Measurements from ENCODE around the gene DCP1A.

DNA sequence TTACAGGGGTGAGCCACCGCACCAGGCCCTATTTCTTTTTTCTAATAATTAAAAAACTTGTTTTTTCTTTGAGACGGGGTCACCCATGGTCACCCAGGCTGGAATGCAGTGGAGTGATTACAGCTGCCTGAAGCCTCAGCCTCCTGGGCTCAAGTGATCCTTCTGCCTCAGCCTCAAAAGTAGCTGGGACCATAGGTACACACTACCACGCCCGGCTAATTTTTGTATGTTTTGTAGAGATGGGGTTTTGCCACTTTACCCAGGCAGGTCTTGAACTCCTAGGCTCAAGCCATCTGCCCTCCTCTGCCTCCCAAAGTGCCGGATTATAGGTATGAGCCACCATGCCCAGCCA is 90.7 kb downstream of the DCP1A start:
- TF ChIP-seq, protein P1, sequence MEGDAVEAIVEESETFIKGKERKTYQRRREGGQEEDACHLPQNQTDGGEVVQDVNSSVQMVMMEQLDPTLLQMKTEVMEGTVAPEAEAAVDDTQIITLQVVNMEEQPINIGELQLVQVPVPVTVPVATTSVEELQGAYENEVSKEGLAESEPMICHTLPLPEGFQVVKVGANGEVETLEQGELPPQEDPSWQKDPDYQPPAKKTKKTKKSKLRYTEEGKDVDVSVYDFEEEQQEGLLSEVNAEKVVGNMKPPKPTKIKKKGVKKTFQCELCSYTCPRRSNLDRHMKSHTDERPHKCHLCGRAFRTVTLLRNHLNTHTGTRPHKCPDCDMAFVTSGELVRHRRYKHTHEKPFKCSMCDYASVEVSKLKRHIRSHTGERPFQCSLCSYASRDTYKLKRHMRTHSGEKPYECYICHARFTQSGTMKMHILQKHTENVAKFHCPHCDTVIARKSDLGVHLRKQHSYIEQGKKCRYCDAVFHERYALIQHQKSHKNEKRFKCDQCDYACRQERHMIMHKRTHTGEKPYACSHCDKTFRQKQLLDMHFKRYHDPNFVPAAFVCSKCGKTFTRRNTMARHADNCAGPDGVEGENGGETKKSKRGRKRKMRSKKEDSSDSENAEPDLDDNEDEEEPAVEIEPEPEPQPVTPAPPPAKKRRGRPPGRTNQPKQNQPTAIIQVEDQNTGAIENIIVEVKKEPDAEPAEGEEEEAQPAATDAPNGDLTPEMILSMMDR (IDR thresholded peaks at IDR 0.05; ENCODE audit: poor library complexity), result no peak
- TF ChIP-seq EZH2 (IDR thresholded peaks at IDR 0.05; ENCODE audit: borderline replicate concordance) (no peak), EZH2phosphoT487 (IDR thresholded peaks at IDR 0.05; ENCODE audit: low read depth, severe bottlenecking, unreplicated experiment) (no peak)
